GM19328 (cell line): ENCODE results near the gene HDAC8.

Experiments used
- ATAC-seq: cut with Tn5 transposase; IDR thresholded peaks from one replicate; pipeline ENCODE4 v1.9.1; 2021; ENCODE audit warnings: mild to moderate bottlenecking, moderate library complexity; ENCODE audit not compliant: unreplicated experiment

HDAC8 gene

DNA sequence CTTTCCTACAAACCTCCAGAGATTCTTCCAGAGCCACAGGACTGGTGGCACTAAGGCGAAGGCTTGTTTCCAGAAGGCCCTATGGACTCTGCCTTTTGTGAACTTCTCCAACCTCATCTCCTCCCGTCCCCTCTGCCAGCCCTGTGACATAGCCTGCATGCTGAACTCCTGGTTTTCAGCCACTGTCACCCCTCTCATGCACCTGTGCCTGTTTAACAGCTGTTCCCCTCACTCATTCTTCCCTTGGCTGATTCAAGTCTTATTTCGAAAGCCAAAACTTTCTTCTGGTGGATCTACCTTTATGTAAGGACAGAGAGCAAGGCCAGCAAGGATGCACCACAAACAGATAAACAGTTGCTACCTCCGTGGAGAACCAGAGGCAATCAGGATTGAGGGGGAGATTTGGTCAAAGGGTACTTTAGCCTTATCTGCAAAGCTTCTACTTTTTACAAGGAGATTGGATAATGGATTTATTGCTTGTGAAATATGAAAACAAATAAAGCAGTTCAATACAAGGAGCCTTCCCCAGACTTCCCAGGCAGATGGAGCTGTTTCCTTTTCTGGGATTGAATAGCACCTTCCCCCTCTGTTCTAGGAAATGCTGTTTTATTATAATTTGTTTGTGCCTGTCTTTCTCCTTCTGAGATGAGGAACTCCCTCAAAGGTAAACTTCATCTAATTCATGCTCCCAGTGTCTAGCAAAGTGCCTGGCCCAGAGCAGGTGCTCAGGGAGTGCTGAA is 272.6 kb downstream of the HDAC8 start:
- no peak for ATAC-seq

DNA sequence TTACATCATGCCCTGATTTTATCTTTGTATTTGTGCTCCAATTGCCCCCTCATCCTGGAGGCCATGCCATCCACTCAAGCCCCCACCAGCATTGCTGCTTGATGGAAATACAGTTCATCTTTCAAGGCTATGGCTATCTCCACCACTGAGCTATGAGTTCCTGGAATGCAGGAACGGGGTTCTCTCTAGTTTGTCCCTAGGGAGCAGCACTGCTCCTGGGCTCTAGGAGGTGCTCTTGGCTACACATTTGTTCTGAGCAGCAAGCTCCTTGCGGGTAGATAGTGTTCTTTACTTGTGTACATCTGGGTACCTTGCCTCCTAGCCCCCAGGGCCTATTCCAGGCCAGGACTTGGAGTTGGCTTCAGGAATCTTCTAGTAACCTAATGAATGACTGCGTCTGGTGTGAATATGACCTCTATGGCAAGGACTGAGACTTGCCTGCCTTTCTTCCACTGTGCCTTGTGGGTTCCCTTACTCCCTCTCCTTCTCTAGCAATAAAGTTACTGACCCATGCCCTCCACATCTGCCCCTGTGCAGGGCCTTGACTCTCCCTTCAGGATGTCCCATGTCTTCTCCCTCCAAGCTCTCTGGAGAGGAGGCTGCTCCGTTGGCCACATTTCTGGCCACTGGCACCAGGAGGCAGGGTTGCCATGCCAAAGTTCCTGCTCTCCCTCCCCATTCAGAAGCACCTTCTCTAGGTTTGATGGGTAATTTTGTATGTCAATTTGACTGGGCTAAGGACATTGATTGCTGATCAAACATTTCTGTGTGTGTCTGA is 274.5 kb downstream of the HDAC8 start:
- no peak for ATAC-seq

DNA sequence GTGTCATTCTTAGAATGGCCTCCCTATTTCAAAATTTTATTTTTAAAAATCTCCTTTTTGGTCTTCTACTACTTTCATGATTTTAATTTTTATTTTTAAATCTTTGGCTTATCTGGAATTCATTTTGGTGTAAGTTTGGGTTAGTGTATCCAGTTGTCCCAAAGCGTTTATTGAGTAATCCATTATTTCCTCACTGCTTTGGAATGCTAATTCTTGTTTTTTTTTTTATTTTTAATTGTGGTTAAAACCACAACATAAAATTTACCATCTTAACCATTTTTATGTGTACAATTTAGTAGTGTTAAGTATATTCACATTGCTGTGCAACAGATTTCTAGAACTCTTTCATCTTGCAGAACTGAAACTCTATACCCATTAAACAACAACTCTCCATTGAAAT is 275.7 kb downstream of the HDAC8 start:
- no peak for ATAC-seq

- ATAC-seq = no peak
Measured at GRCh38 chrX:72295745-72296144, 276.9 kb downstream of the HDAC8 start.

- ATAC-seq = no peak
Measured at GRCh38 chrX:72294497-72294896, 278.1 kb downstream of the HDAC8 start.

DNA sequence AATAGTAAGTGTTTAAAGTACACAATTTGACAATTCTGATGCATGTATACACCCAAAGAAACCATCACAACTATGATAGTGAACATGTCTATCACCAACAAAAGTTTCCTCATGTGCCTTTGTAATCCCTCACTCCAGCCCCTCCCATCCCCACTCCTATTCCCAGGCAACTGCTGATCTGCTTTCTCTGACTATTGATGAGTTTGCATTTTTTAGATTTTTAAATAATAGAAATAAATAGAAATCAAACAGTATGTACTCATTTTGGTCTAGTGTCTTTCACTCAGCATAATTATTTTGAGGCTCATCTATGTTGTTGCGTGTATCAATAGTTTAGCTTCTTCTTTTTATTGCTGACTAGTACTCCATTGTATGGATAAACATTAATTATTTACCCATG is 290.3 kb downstream of the HDAC8 start:
- ATAC-seq = no peak

- ATAC-seq = no peak
Measured at GRCh38 chrX:72280321-72280845, 292.3 kb downstream of the HDAC8 start.
